Mesenchymal stem cell (in vitro differentiated cells and primary cell): Measurements from ENCODE around the gene CST8.

Source experiments
- DNase-seq: peaks from one replicate; pipeline ENCODE4 v3.0.0-alpha.2; 2013
- H2AFZ ChIP-seq: one replicate; pipeline ENCODE4 v1.6.1; 2013; ENCODE audit warnings: low read depth, mild to moderate bottlenecking, control low read depth, inconsistent platforms, low read length, moderate library complexity
- H2AK5ac ChIP-seq: 2 replicates; pipeline ENCODE4 v1.6.1; 2013; ENCODE audit warnings: low read length, moderate library complexity, mild to moderate bottlenecking, inconsistent platforms; ENCODE audit not compliant: severe bottlenecking
- H2BK120ac ChIP-seq: one replicate; pipeline ENCODE4 v1.6.1; 2013; ENCODE audit warnings: low read depth, mild to moderate bottlenecking, inconsistent platforms, low read length, moderate library complexity
- H2BK12ac ChIP-seq, 2 experiments: one replicate each; pipeline ENCODE4 v1.6.1; 2013; ENCODE audit warnings: inconsistent platforms in 2 of 2, low read length in 2 of 2, mild to moderate bottlenecking in 2 of 2, moderate library complexity in 2 of 2, control low read depth in 1 of 2
- H2BK15ac ChIP-seq: one replicate; pipeline ENCODE4 v1.6.1; 2013; ENCODE audit warnings: mild to moderate bottlenecking, low read depth, inconsistent platforms; ENCODE audit not compliant: poor library complexity, severe bottlenecking
- H2BK5ac ChIP-seq: 2 replicates; pipeline ENCODE4 v1.6.1; 2013; ENCODE audit warnings: low read depth, mild to moderate bottlenecking, low read length, control low read depth, inconsistent platforms; ENCODE audit not compliant: poor library complexity, severe bottlenecking
- H3K14ac ChIP-seq, 2 experiments: one replicate each; pipeline ENCODE4 v1.6.1; 2013; ENCODE audit warnings: inconsistent platforms in 2 of 2, low read length in 2 of 2, control low read depth in 1 of 2, mild to moderate bottlenecking in 1 of 2, moderate library complexity in 1 of 2
- H3K18ac ChIP-seq, 2 experiments: one replicate each; pipeline ENCODE4 v1.6.1; 2013; ENCODE audit warnings: inconsistent platforms in 2 of 2, low read length in 2 of 2, control low read depth in 1 of 2, low read depth in 1 of 2, mild to moderate bottlenecking in 1 of 2
- H3K23ac ChIP-seq, 2 experiments: one replicate each; pipeline ENCODE4 v1.6.1; 2013; ENCODE audit warnings: inconsistent platforms in 2 of 2, low read length in 2 of 2, mild to moderate bottlenecking in 2 of 2, moderate library complexity in 2 of 2, control low read depth in 1 of 2
- H3K27ac ChIP-seq: 2 replicates; pipeline ENCODE4 v1.5.1; 2013; ENCODE audit warnings: mild to moderate bottlenecking, moderate library complexity, low read length, control low read depth, inconsistent platforms; ENCODE audit not compliant: poor library complexity, severe bottlenecking
- H3K27me3 ChIP-seq, 2 experiments: 2 replicates each; pipeline versions ENCODE4 v1.6.1 to v1.7.0; 2013; ENCODE audit warnings: low read length in 2 of 2, mild to moderate bottlenecking in 2 of 2, moderate library complexity in 2 of 2, control low read depth in 1 of 2, inconsistent platforms in 1 of 2; ENCODE audit not compliant: control insufficient read depth in 1 of 2, insufficient read depth in 1 of 2
- H3K36me3 ChIP-seq, 2 experiments: 2 replicates each; pipeline versions ENCODE4 v1.6.1 to v1.7.0; 2013; ENCODE audit warnings: low read length in 2 of 2, control low read depth in 1 of 2, inconsistent platforms in 1 of 2, low read depth in 1 of 2, mild to moderate bottlenecking in 1 of 2; ENCODE audit not compliant: insufficient read depth in 2 of 2, control insufficient read depth in 1 of 2
- H3K4ac ChIP-seq, 2 experiments: one replicate each; pipeline ENCODE4 v1.6.1; 2013; ENCODE audit warnings: inconsistent platforms in 2 of 2, low read length in 2 of 2, mild to moderate bottlenecking in 2 of 2, moderate library complexity in 2 of 2, control low read depth in 1 of 2, low read depth in 1 of 2
- H3K4me1 ChIP-seq: 2 replicates; pipeline ENCODE4 v1.6.1; 2013; ENCODE audit warnings: low read depth, low read length, control low read depth; ENCODE audit not compliant: control insufficient read depth, insufficient read depth
- H3K4me2 ChIP-seq: 2 replicates; pipeline ENCODE4 v1.6.1; 2013; ENCODE audit warnings: low read length, mild to moderate bottlenecking, inconsistent platforms; ENCODE audit not compliant: poor library complexity, severe bottlenecking
- H3K4me3 ChIP-seq, 2 experiments: 2 replicates each; pipeline versions ENCODE4 v1.5.1 to v1.7.0; 2013; ENCODE audit warnings: low read length in 2 of 2, mild to moderate bottlenecking in 2 of 2, control low read depth in 1 of 2, low read depth in 1 of 2; ENCODE audit not compliant: insufficient read depth in 1 of 2
- H3K79me1 ChIP-seq: replicated peaks from 2 replicates; pipeline ENCODE4 v1.6.1; 2013; ENCODE audit warnings: mild to moderate bottlenecking, control low read depth, low read length, inconsistent platforms; ENCODE audit not compliant: poor library complexity, severe bottlenecking
- H3K9ac ChIP-seq: 2 replicates; pipeline ENCODE4 v1.7.0; 2013; ENCODE audit warnings: mild to moderate bottlenecking, low read length, moderate library complexity
- H3K9me3 ChIP-seq: 2 replicates; pipeline ENCODE4 v1.7.0; 2013; ENCODE audit warnings: mild to moderate bottlenecking, low read length; ENCODE audit not compliant: control insufficient read depth
- H4K8ac ChIP-seq: one replicate; pipeline ENCODE4 v1.6.1; 2013; ENCODE audit warnings: inconsistent platforms, mild to moderate bottlenecking, low read length, moderate library complexity
- H4K91ac ChIP-seq: one replicate; pipeline ENCODE4 v1.6.1; 2013; ENCODE audit warnings: mild to moderate bottlenecking, low read length, inconsistent platforms
- WGBS: methylation state at CpG from one replicate; pipeline ENCODE4 v1.1.7; 2013; ENCODE audit warnings: mixed read lengths; 5-methylcytosine and 5-hydroxymethylcytosine counted together

Gene CST8

GRCh38 chr20:23488996-23489395 is 1.9 kb upstream of the CST8 start:
- Histone ChIP-seq H3K4me3 (no peak overlapping the region), H3K9ac (no peak overlapping the region), H3K27me3 (peaks cover 0 to 5% of the 10 kb centered on the region in 2 experiments), H4K8ac (no peak overlapping the region), H3K18ac (no peak overlapping the region), H3K23ac (no peak overlapping the region), H3K4ac (no peak overlapping the region), H3K79me1 (no peaks in the 10 kb centered on the region), H2AK5ac (no peak overlapping the region), H3K27ac (no peak overlapping the region), H3K14ac (no peak overlapping the region), H3K4me2 (no peak overlapping the region), H2BK12ac (no peak overlapping the region), H4K91ac (no peak overlapping the region), H3K9me3 (peaks cover 2% of the 10 kb centered on the region), H2BK5ac (no peak overlapping the region), H3K36me3 (no peaks in the 10 kb centered on the region), H2BK15ac (no peak overlapping the region), H3K4me1 (no peaks in the 10 kb centered on the region), H2BK120ac (no peak overlapping the region), H2AFZ (no peak overlapping the region)
- WGBS, result 97% methylated on average over 2 of the region's 3 CpGs
- DNase-seq, result no peak

DNA sequence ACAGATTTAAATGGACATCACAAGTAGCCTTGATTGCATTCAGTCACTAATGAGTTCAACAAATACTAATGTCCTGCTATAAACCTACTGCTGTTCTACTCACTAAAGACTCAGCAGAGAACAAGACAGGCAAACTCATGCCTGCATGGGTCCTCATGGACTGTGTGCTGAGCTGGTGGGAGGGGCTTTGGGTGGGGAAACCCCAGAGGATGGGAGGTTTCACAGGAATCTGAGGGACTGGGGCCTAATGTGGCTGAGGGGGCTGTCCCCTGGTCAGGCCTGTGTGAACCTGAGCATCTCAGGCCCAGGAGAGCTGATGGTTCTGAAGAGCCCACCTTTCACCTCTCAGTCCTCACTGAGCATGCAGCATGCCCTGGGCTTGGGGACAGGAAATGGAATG is 1.4 kb downstream of the CST8 start:
- H3K4me2 ChIP-seq, result no peak overlapping the region

GRCh38 chr20:23493172-23493772 is 2.4 kb downstream of the CST8 start:
- no peak overlapping the region for H3K18ac ChIP-seq
- H3K4me2 ChIP-seq, result no peak overlapping the region
- no peak overlapping the region for H3K27ac ChIP-seq
- H3K23ac ChIP-seq, result no peak overlapping the region
- peaks cover 0 to 5% of the 10 kb centered on the region in 2 experiments for H3K27me3 ChIP-seq
- no peaks in the 10 kb centered on the region for H3K4me1 ChIP-seq
- peaks cover 2% of the 10 kb centered on the region for H3K9me3 ChIP-seq
- H3K36me3 ChIP-seq, result no peaks in the 10 kb centered on the region
- WGBS, result 59% methylated on average over 3 of the region's 3 CpGs
- H2BK5ac ChIP-seq, result no peak overlapping the region
- no peak overlapping the region for H4K8ac ChIP-seq
- H3K14ac ChIP-seq, result no peak overlapping the region
- H3K4me3 ChIP-seq, result no peak overlapping the region
- no peak overlapping the region for H3K4ac ChIP-seq
- H4K91ac ChIP-seq, result no peak overlapping the region
- H2BK12ac ChIP-seq, result no peak overlapping the region
- H3K9ac ChIP-seq, result no peak overlapping the region
- DNase-seq, result no peak
- no peak overlapping the region for H2BK120ac ChIP-seq
- H2AFZ ChIP-seq, result no peak overlapping the region
- H2AK5ac ChIP-seq, result no peak overlapping the region
- no peak overlapping the region for H2BK15ac ChIP-seq
- no peaks in the 10 kb centered on the region for H3K79me1 ChIP-seq

More for the DNA sequence above, 1.4 kb downstream of the CST8 start:
- Histone ChIP-seq H3K9me3 (peaks cover 2% of the 10 kb centered on the region), H4K91ac (no peak overlapping the region), H3K27me3 (peaks cover 0 to 5% of the 10 kb centered on the region in 2 experiments), H3K4ac (no peak overlapping the region), H3K27ac (no peak overlapping the region), H2AK5ac (no peak overlapping the region), H2BK15ac (no peak overlapping the region), H4K8ac (no peak overlapping the region), H2BK120ac (no peak overlapping the region), H3K23ac (no peak overlapping the region), H3K18ac (no peak overlapping the region), H3K4me1 (no peaks in the 10 kb centered on the region), H3K4me3 (no peak overlapping the region), H3K79me1 (no peaks in the 10 kb centered on the region), H2BK5ac (no peak overlapping the region), H2AFZ (no peak overlapping the region), H3K36me3 (no peaks in the 10 kb centered on the region), H3K14ac (no peak overlapping the region), H3K9ac (no peak overlapping the region), H2BK12ac (no peak overlapping the region)
- no peak for DNase-seq

DNA sequence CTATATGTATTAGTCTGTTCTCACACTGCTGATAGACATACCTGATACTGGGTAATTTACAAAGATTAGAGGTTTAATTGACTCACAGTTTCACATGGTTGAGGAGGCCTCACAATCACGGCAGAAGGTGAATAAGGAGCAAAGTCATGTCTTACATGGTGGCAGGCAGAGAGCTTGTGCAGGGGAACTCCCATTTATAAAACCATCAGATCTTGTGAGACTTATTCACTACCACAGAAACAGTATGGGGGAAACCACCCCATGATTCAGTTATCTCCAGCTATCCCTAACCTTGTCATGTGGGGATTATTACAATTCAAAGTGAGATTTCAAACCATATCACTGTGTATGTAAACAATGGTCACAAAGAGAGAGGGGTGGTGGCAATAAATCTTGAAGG is 6.6 kb downstream of the CST8 start:
- Histone ChIP-seq H3K14ac (no peak overlapping the region), H3K4me3 (no peak overlapping the region), H3K23ac (no peak overlapping the region), H2AK5ac (no peak overlapping the region), H3K9ac (no peak overlapping the region), H3K27me3 (peaks cover 7 to 19% of the 10 kb centered on the region in 2 experiments), H3K9me3 (no peaks in the 10 kb centered on the region), H2BK120ac (no peak overlapping the region), H3K27ac (no peak overlapping the region), H3K79me1 (no peaks in the 10 kb centered on the region), H3K18ac (no peak overlapping the region), H3K4ac (no peak overlapping the region), H2AFZ (no peak overlapping the region), H4K91ac (no peak overlapping the region), H3K4me2 (no peak overlapping the region), H2BK12ac (no peak overlapping the region), H2BK15ac (no peak overlapping the region), H3K36me3 (no peaks in the 10 kb centered on the region), H3K4me1 (peaks cover 2% of the 10 kb centered on the region), H4K8ac (no peak overlapping the region), H2BK5ac (no peak overlapping the region)
- 83% methylated on average over 1 of the region's 1 CpG for WGBS
- no peak for DNase-seq
